ENCODE measurements around the gene NUDT13. TPM values are rescaled to one million over a fixed set of nuclear protein-coding genes. Genes with fewer than 3 reads are reported as not detected.

NUDT13 gene
- polyA plus RNA-seq, 1 experiment = 1.7 TPM

- no peaks in the 10 kb centered on the region for H3K27me3 ChIP-seq (ENCODE audit: control insufficient read depth, insufficient read depth, low read length)
- DNase-seq (ENCODE audit: low read depth) = no peak
- peaks cover 6% of the 10 kb centered on the region for H3K36me3 ChIP-seq (ENCODE audit: control insufficient read depth, insufficient read depth, low read length)
- TF ChIP-seq CTCF (IDR thresholded peaks at IDR 0.05; ENCODE audit: insufficient read depth, low read depth, low read length) = no peak
- CTCF ChIA-PET = no interaction called here
- H3K4me3 ChIP-seq (ENCODE audit: low read depth, low read length) = no peak overlapping the region
- POLR2A ChIA-PET = no interaction called here
Observed at GRCh38 chr10:73152009-73152408, 41.8 kb downstream of the NUDT13 start.

GRCh38 chr10:73156054-73156453 is 45.8 kb downstream of the NUDT13 start:
- no peak for TF ChIP-seq CTCF (IDR thresholded peaks at IDR 0.05; ENCODE audit: insufficient read depth, low read depth, low read length)
- H3K27me3 ChIP-seq (ENCODE audit: control insufficient read depth, insufficient read depth, low read length) = no peaks in the 10 kb centered on the region
- no peak overlapping the region for H3K4me3 ChIP-seq (ENCODE audit: low read depth, low read length)
- POLR2A ChIA-PET = no interaction called here
- no peak for DNase-seq (ENCODE audit: low read depth)
- CTCF ChIA-PET = interaction anchor here (2.1 kb wide), 1 partner anchor 79 kb away, joined by 4 read pairs; no protein-coding TSS in a partner anchor
- peaks cover 5% of the 10 kb centered on the region for H3K36me3 ChIP-seq (ENCODE audit: control insufficient read depth, insufficient read depth, low read length)

- H3K36me3 ChIP-seq (ENCODE audit: control insufficient read depth, insufficient read depth, low read length) = peaks cover 6% of the 10 kb centered on the region; the same call in 1 of the 2 replicates
- TF ChIP-seq CTCF (IDR thresholded peaks at IDR 0.05; ENCODE audit: insufficient read depth, low read depth, low read length) = peak; percentile 73
- CTCF ChIA-PET = interaction anchor here (0.6 to 2.4 kb wide), 11 partner anchors 9 to 385 kb away, joined by 3 to 17 read pairs (median 5); partner anchors contain the start of genes ECD, FAM149B1 and P4HA1
- POLR2A ChIA-PET = no interaction called here
- no peak overlapping the region for H3K4me3 ChIP-seq (ENCODE audit: low read depth, low read length)
- H3K27me3 ChIP-seq (ENCODE audit: control insufficient read depth, insufficient read depth, low read length) = no peaks in the 10 kb centered on the region
- DNase-seq (ENCODE audit: low read depth) = no peak
Observed at GRCh38 chr10:73159038-73159648, 48.9 kb downstream of the NUDT13 start.

- TF ChIP-seq CTCF (IDR thresholded peaks at IDR 0.05; ENCODE audit: insufficient read depth, low read depth, low read length) = no peak
- Histone ChIP-seq H3K4me3 (ENCODE audit: low read depth, low read length) (no peak overlapping the region), H3K36me3 (ENCODE audit: control insufficient read depth, insufficient read depth, low read length) (peaks cover 5% of the 10 kb centered on the region; the same call in 1 of the 2 replicates), H3K27me3 (ENCODE audit: control insufficient read depth, insufficient read depth, low read length) (no peaks in the 10 kb centered on the region)
- DNase-seq (ENCODE audit: low read depth) = no peak
- CTCF ChIA-PET = interaction anchor here (1.1 kb wide), 2 partner anchors 14 to 84 kb away, joined by 3 read pairs; no protein-coding TSS in a partner anchor
- POLR2A ChIA-PET = interaction anchor here (0.6 kb wide), 1 partner anchor 332 kb away, joined by 3 read pairs; no protein-coding TSS in a partner anchor
Observed at GRCh38 chr10:73161079-73161478, 50.8 kb downstream of the NUDT13 start.

- TF ChIP-seq CTCF (IDR thresholded peaks at IDR 0.05; ENCODE audit: insufficient read depth, low read depth, low read length) = no peak
- Histone ChIP-seq H3K4me3 (ENCODE audit: low read depth, low read length) (no peak overlapping the region), H3K27me3 (ENCODE audit: control insufficient read depth, insufficient read depth, low read length) (no peaks in the 10 kb centered on the region), H3K36me3 (ENCODE audit: control insufficient read depth, insufficient read depth, low read length) (peaks cover 5% of the 10 kb centered on the region; the same call in 1 of the 2 replicates)
- DNase-seq (ENCODE audit: low read depth) = no peak
- ChIA-PET POLR2A (no interaction called here), CTCF (interaction anchor here (1.1 kb wide), 1 partner anchor 15 kb away, joined by 3 read pairs; no protein-coding TSS in a partner anchor)
Observed at GRCh38 chr10:73161662-73162061, 51.4 kb downstream of the NUDT13 start.

Measured in BJ (cell line).